HG03469 (cell line): ENCODE measurements around the gene IL36A.

Experiments
- ATAC-seq: cut with Tn5 transposase; IDR thresholded peaks from one replicate; pipeline ENCODE4 v1.9.1; 2021; ENCODE audit warnings: mild to moderate bottlenecking, moderate library complexity, moderate number of reproducible peaks; ENCODE audit not compliant: unreplicated experiment

The IL36A gene, protein sequence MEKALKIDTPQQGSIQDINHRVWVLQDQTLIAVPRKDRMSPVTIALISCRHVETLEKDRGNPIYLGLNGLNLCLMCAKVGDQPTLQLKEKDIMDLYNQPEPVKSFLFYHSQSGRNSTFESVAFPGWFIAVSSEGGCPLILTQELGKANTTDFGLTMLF

GRCh38 chr2:113005030-113005509 is at the start of gene IL36A:
Gene IL36A (plus strand): TSS chr2:113005459. CDS start chr2:113005872, 413 bp downstream.
- no peak for ATAC-seq

DNA sequence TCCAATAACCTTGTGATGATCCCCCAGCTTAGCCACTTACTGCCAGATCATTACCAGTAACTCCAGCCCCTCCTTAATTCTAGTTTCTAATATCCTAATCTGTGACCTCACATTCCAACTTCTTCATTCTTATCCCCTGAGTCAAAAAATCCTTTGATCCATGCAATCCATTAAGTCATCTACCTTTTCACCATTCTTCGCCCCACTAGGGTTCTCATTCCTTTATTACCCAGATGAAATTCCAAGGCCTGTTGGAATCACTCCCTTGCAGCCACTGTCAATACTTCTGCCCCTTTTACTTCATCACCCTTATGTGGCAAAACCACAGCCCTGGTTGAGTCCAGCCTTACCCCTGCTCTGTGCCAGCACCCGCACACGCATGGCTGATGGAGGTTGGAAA is 47.7 kb upstream of the IL36A start:
- no peak for ATAC-seq

DNA sequence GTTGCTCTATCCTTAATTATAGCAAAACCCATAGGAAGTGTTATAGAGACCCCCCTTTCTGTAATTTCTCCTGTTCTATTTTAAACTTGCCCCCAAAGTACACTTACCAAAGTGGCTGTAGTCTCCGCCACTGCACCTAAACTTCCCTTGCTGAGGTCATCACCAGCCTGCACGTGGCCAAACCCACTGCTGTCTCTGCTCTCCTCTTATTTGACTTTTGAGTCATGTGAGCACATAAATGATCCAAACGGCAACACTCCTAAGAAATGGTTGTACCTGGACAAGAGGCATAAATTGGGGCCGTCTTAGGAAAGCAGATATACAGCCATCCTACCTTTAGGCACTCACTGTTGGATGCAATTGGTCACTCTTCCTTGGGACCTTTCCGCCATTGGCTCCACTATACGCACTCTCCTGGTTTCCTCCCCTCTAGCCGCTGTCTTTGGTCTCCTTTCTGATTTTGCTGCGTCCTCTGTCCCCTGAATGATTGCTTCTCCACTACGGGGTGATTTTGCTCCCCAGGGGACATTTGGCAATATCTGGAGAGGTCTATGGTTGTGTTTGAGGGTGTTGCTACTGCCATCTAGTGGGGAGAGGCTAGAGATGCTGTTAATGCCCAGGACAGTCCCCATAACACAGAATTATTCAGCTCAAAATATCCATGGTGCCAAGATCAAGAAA is 46.7 kb upstream of the IL36A start:
- no peak for ATAC-seq

DNA sequence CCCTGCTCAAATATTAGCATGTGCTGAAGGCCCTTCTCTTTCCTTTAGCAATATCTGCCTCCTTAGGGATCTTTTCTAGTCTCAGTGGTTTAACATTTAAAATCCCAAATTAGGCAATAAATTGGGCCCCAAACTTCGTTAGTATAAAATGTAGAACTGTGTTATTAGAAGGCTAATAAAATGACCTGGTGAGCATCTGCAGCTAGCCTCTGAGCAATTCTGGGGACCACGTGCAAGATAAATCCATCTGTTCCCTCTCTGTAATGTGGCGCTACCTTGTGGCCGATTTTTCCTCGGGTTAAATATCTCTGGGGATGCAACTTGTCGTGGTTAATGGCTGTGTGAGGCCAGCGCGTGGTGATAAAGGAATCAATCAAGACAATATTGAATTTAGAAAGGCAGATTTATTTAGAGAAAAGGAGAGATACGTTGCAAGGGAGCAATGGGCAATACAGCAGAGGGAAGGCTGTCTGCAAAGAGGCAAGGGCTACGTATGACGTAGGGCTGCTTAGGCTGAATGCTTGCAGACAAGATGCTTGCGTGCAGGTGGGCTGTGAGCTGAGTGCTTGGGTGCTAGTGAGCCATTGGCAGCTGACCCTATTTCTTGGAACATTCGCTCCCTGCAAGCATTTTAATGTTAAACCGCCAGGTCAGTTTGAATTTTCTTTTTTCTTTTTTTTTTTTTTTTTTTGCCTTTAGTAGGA is 46.0 kb upstream of the IL36A start:
- no peak for ATAC-seq

DNA sequence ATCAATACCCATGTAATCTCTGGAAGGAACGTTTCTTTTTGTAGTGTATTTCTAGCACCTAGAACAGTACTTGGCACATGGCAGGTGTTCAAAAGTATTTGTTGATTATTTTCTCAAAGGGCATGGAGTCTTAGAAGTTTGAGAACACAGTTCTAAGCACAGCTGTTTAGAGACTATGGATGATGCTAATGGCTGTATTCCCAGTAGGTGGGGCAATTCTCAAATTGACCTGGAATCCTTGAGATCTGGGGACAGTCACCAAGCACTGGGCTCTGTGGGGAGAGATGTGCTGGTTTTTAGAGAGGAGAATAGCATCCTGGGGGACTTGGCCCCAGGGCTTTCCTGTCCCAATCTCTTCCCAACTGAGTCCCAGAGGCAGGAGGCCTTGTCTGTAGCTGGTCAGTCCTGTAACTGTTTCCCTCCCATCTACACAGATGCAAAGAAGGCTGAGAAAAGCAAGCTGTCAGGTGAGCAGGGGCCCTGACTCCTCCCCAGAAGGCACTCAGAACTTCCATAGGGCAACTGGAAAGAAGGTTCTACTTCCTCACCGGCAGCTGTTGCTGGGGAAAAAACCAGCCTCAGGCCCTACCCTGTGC is 44.9 kb upstream of the IL36A start:
- ATAC-seq, result no peak

- no peak for ATAC-seq
Measured at GRCh38 chr2:112962308-112963175, 42.7 kb upstream of the IL36A start.

DNA sequence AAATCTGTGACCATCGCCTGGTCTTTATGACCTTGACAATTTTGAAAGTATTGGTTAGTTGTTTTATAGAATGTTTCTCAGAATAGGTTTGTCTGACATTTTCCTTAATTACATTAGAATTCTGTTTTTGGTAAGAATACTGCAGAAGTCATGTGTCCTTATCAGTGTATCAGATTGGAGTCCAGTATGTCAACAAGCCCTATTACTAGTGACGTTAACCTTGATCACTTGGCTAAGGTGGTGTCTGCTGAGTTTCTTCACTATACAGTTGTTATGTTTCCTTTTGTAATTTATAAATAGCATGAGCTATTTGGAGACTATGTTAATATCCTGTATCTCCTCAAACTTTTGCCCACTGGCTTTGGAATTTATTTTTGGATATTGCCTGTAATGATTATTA is 38.2 kb upstream of the IL36A start:
- no peak for ATAC-seq

GRCh38 chr2:112972423-112973086 is 32.7 kb upstream of the IL36A start:
- no peak for ATAC-seq

DNA sequence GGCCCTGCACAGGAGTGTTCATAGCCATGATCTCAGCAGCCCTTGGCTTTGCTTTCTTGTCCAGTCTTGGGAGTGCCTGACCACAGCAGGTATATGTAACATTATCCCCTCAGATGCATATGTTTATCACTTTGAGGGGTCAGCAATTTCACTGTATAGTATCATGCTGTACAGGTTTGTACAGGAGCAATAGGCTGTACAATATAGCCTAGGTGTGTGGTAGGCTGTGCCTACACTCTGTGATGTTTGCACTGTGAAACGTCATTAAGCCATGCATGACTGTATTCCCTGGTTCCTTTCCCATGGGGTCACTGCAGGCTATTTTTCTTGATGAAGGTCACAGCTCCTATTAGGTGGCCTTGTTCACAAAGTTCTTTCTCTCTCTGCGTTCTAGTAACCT is 32.1 kb upstream of the IL36A start:
- no peak for ATAC-seq

- no peak for ATAC-seq
Measured at GRCh38 chr2:112977559-112978056, 27.7 kb upstream of the IL36A start, which contains the start of gene IL36G. Gene IL36G (plus strand): TSS chr2:112978006. CDS start chr2:112978639, 633 bp downstream.

GRCh38 chr2:112979731-112980130 is 25.5 kb upstream of the IL36A start:
- ATAC-seq, result no peak

- no peak for ATAC-seq
Measured at GRCh38 chr2:112980537-112980936, 24.7 kb upstream of the IL36A start.

DNA sequence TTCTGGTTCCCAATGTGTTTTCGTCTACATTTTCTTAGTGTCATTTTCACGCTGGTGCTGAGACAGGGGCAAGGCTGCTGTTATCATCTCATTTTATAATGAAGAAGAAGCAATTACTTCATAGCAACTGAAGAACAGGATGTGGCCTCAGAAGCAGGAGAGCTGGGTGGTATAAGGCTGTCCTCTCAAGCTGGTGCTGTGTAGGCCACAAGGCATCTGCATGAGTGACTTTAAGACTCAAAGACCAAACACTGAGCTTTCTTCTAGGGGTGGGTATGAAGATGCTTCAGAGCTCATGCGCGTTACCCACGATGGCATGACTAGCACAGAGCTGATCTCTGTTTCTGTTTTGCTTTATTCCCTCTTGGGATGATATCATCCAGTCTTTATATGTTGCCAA is 20.2 kb upstream of the IL36A start:
- ATAC-seq, result no peak

DNA sequence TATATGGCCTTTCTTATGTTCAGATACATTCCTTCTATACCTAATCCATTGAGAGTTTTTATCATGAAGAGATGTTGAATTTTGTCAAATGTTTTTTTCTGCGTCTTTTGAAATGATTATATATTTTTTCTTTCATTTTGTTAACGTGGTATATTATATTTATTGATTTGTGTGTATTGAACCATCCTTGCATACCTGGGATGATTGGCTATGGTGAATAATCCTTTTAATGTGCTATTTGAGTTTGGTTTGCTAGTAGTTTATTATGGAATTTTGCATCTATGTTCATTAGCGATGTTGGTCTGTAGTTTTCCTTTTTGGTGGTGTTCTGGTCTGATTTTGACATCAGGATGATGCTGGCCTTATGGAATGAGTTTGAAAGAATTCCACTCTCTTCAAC is 15.6 kb upstream of the IL36A start:
- no peak for ATAC-seq

DNA sequence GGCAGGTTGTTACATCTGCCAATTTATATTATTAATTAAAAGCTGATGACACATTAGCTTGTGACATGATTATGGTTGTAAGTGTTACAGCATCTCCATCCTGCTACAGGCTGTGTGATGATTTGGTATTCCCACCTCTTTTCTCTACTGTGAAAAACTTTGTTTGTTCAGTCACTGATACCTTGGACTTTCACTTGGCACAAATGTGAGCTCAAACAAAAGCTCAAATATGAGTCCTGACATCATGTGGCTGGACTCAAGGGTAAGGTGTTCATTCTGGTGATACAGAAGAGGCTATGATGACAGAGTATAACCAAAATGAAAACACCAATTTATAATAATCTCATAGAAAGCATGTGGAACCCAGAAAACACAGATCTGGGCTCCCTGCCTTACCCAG is 11.4 kb upstream of the IL36A start:
- ATAC-seq, result no peak

- ATAC-seq, result no peak
Measured at GRCh38 chr2:112994648-112995047, 10.6 kb upstream of the IL36A start.

DNA sequence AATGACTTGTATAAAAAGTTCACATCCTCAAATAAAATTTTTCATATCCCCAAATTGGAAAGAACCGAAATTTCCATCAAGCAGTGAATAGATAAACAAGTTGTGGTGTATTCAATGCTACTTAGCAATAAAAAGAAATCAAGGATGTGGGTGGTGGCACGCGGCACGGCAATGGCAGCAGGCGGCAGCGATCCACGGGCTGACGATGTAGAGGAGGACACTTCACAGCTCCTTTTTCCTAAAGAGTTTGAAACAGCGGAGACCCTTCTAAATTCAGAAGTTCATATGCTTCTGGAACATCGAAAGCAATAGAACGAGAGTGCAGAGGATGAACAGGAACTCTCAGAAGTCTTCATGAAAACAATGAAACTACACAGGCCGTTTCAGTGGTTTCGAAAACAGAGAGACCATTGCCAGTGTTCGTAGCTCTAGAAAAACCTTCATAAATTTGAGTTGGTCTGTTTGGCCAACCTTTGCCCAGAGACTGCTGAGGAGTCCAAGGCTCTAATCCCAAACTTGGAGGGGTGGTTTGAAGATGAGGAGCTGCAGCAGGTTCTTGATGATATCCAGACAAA is 9.8 kb upstream of the IL36A start:
- ATAC-seq, result no peak

- ATAC-seq, result no peak
Measured at GRCh38 chr2:112996635-112997034, 8.6 kb upstream of the IL36A start.

GRCh38 chr2:112997151-112997550 is 8.1 kb upstream of the IL36A start:
- ATAC-seq, result no peak

DNA sequence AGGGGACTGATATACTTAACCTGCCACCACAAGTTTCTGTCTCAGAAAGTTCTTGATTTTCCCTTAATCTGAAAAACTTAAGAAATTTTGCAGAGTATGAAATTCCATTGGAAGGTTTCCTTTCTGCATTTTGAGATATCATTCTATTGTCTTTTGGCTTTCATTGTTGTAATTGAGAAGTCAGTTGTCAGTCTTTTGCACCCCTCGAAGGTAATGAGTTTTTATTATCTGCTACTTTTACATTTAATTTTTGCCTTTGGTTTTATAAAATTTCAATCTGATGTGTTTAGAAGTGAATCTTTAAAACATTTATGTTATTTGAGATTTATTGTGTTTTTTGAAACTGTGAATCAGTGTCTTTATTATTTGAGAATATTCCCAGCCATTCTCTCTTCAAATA is 4.8 kb upstream of the IL36A start:
- no peak for ATAC-seq
